BLaER1 treated with 17β-estradiol and CSF1 and Interleukin-3, amounts not matched to agents 10 nM and 100 nM (cell line): Measurements from ENCODE around the gene DNAH3.

Experiments used
- H3K27ac ChIP-seq, 11 experiments: shearing (Covaris generic); formaldehyde crosslinking; 2 replicates each; pipeline ENCODE4 v1.8.1; 2022
- H3K27me3 ChIP-seq, 11 experiments: shearing (Covaris generic); formaldehyde crosslinking; 2 replicates each; pipeline ENCODE4 v1.8.1; 2022
- H3K36me3 ChIP-seq, 11 experiments: shearing (Covaris generic); formaldehyde crosslinking; 2 replicates each; pipeline ENCODE4 v1.8.1; 2022
- H3K4me1 ChIP-seq, 10 experiments: shearing (Covaris generic); formaldehyde crosslinking; 2 replicates each; pipeline ENCODE4 v1.8.1; 2022
- H3K4me2 ChIP-seq, 11 experiments: shearing (Covaris generic); formaldehyde crosslinking; 2 replicates each; pipeline ENCODE4 v1.8.1; 2022
- H3K4me3 ChIP-seq, 10 experiments: shearing (Covaris generic); formaldehyde crosslinking; 2 replicates each; pipeline ENCODE4 v1.8.1; 2022
- H3K9ac ChIP-seq, 11 experiments: shearing (Covaris generic); formaldehyde crosslinking; 2 replicates each; pipeline ENCODE4 v1.8.1; 2022
- H3K9me3 ChIP-seq, 11 experiments: shearing (Covaris generic); formaldehyde crosslinking; replicated peaks in 1 of 11; 2 replicates each; pipeline ENCODE4 v1.8.1; 2022
- H4K20me1 ChIP-seq, 11 experiments: shearing (Covaris generic); formaldehyde crosslinking; 2 replicates each; pipeline ENCODE4 v1.8.1; 2022
- Cebpa-rat ChIP-seq, 11 experiments: shearing (Covaris generic); IDR thresholded peaks; 2 replicates each; pipeline ENCODE4 v1.8.1; 2022

DNAH3 gene

GRCh38 chr16:20928774-20929411 lies 221.8 kb downstream of the DNAH3 start:
- Histone ChIP-seq H3K4me2 (no peak overlapping the region), H4K20me1 (no peaks in the 10 kb centered on the region; a peak in 1 of 22 replicates), H3K9me3 (no peaks in the 10 kb centered on the region), H3K27ac (no peak overlapping the region), H3K27me3 (no peaks in the 10 kb centered on the region), H3K9ac (no peak overlapping the region), H3K36me3 (peaks cover 4 to 25% (median 21%) of the 10 kb centered on the region in 11 experiments; a peak in 20 of 22 replicates), H3K4me1 (no peaks in the 10 kb centered on the region), H3K4me3 (no peak overlapping the region)
- no peak for TF ChIP-seq Cebpa-rat (IDR thresholded peaks at IDR 0.05)

DNA sequence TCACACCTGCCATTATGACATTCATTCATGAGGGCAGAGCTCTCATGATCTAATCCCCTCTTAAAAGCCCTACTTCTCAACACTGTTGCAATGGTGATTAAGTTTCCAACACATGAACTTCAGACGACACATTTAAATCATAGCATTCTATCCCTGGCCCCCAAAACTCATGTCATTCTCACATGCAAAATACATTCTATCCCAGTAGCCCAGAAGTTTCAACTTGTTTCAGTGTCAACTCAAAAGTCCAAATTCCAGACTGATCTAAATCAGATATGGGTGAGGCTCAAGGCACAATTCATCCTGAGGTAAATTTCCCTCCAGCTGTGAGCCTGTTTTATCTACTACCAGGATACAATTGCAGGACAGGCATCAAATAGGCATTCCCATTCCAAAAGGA lies 224.9 kb downstream of the DNAH3 start:
- Histone ChIP-seq H3K9ac (no peak overlapping the region), H3K4me2 (no peak overlapping the region), H3K27me3 (no peaks in the 10 kb centered on the region), H3K9me3 (no peaks in the 10 kb centered on the region), H3K27ac (no peak overlapping the region), H3K4me3 (no peak overlapping the region), H4K20me1 (no peaks in the 10 kb centered on the region; a peak in 1 of 22 replicates), H3K4me1 (peaks cover 0 to 15% (median 0%) of the 10 kb centered on the region in 10 experiments; a peak in 8 of 20 replicates), H3K36me3 (peaks cover 11 to 55% (median 43%) of the 10 kb centered on the region in 11 experiments; a peak in 21 of 22 replicates)
- no peak for TF ChIP-seq Cebpa-rat (IDR thresholded peaks at IDR 0.05)

- no peak for TF ChIP-seq Cebpa-rat (IDR thresholded peaks at IDR 0.05)
- Histone ChIP-seq H4K20me1 (no peaks in the 10 kb centered on the region), H3K4me1 (peaks cover 1 to 22% (median 2%) of the 10 kb centered on the region in 10 experiments; a peak in 18 of 20 replicates), H3K27ac (no peak overlapping the region), H3K9ac (no peak overlapping the region), H3K4me2 (no peak overlapping the region), H3K36me3 (peaks cover 12 to 71% (median 56%) of the 10 kb centered on the region in 11 experiments; a peak in 21 of 22 replicates), H3K9me3 (no peaks in the 10 kb centered on the region), H3K27me3 (no peaks in the 10 kb centered on the region), H3K4me3 (no peak overlapping the region)
These were observed 226.8 kb downstream of the DNAH3 start for GRCh38 chr16:20923876-20924275.

DNA sequence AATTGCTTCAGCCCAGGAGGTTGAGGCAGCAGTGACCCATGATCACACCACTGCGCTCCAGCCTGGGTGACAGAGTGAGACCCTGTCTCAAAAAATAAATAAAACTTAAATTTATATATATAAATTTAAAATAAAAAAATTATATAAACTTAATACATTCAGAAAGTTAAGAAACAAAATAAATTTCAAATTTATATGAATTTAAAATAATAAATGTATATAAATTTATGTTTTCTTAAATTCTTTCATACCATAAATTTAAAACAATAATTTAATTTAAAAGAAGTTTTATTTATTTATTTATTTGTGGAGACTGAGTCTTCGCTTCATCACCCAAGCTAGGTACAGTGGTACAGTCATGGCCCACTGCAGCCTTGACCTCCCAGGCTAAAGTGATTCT lies 229.8 kb downstream of the DNAH3 start:
- Histone ChIP-seq H4K20me1 (no peaks in the 10 kb centered on the region), H3K9me3 (peaks cover 0 to 8% (median 2%) of the 10 kb centered on the region in 11 experiments; a peak in 5 of 22 replicates), H3K9ac (no peak overlapping the region), H3K4me3 (no peak overlapping the region), H3K27me3 (no peaks in the 10 kb centered on the region), H3K4me1 (peaks cover 32 to 53% (median 32%) of the 10 kb centered on the region in 10 experiments), H3K4me2 (no peak overlapping the region), H3K36me3 (peaks cover 12 to 88% (median 70%) of the 10 kb centered on the region in 11 experiments; a peak in 21 of 22 replicates), H3K27ac (no peak overlapping the region)
- no peak for TF ChIP-seq Cebpa-rat (IDR thresholded peaks at IDR 0.05)

DNA sequence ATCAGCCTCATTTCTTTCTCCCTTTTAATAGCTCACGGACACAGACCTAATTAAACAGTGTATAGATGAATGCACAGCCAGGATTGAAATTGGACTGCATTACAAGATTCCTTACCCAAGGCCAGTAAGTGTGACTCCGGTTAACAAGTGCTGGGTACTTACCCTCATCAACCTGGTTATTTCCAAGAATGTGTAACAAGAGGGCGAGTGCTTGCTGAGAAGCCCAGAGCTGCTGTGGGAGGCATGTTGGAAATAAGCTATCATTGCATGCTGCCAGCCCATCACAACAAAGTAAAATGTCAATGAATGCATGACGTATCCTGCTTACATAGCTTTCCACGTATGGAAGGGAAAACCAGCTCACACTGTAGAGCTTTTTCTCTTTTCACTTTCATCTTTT lies 230.6 kb downstream of the DNAH3 start:
- Histone ChIP-seq H3K4me2 (no peak overlapping the region), H3K9ac (no peak overlapping the region), H3K36me3 (peaks cover 12 to 88% (median 68%) of the 10 kb centered on the region in 11 experiments; a peak in 21 of 22 replicates), H4K20me1 (no peaks in the 10 kb centered on the region), H3K27ac (no peak overlapping the region), H3K9me3 (peaks cover 0 to 13% (median 8%) of the 10 kb centered on the region in 11 experiments; a peak in 9 of 22 replicates), H3K4me3 (no peak overlapping the region), H3K27me3 (no peaks in the 10 kb centered on the region), H3K4me1 (peaks cover 36 to 59% (median 39%) of the 10 kb centered on the region in 10 experiments)
- TF ChIP-seq Cebpa-rat (IDR thresholded peaks at IDR 0.05): no peak

DNA sequence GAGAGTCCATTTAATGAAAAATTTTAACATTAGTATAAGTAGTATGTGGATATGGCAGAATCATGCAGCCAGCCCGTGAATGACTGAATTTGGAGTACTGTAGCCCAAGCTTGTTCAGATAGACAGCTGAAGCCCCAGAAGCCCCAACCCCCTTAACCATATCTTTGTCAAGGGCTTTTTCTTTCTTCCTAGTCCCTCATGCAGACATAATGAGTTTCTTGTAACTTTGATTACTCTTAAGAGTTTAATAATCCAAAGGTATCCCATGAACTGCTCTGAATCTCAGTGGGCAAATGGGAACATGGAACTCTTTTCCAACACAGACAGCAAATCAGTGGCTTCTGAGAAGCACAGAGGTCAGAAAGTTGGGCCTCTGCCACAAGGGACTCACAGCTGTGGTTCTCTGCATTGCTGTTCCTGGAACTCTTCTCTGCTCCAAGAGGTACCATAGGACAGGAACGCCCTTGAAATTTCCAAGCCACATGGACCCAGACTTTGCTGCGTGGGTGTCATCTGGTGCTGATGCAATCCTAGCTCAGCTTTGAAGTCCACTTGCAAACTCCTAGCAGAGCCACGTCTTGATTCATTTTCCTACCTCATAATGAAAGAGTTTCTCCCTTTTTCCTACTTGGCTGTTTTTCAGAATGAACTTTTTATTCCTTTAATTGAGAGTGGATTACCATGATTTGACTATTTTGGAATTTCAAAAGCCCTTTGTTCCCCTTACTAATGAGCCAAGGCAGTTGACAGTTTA lies 232.0 kb downstream of the DNAH3 start:
- H3K4me1 ChIP-seq: peaks cover 44 to 73% (median 52%) of the 10 kb centered on the region in 10 experiments

GRCh38 chr16:20916942-20917341 lies 233.7 kb downstream of the DNAH3 start:
- Histone ChIP-seq H3K4me2 (peak overlapping the region; percentile 50 to 79 (median 66)), H3K27ac (peak overlapping the region in 7 of 11 experiments; percentile 19 to 63 (median 44); a peak in 10 of 22 replicates)
- TF ChIP-seq Cebpa-rat (IDR thresholded peaks at IDR 0.05): no peak

More for the DNA sequence above, 232.0 kb downstream of the DNAH3 start:
- no peak for TF ChIP-seq Cebpa-rat (IDR thresholded peaks at IDR 0.05)
- Histone ChIP-seq H3K27ac (peak overlapping the region in 4 of 11 experiments; percentile 10 to 41 (median 18); a peak in 2 of 22 replicates), H4K20me1 (no peaks in the 10 kb centered on the region), H3K4me3 (no peak overlapping the region), H3K9ac (no peak overlapping the region), H3K9me3 (peaks cover 0 to 21% (median 10%) of the 10 kb centered on the region in 11 experiments; a peak in 10 of 22 replicates), H3K36me3 (peaks cover 3 to 79% (median 54%) of the 10 kb centered on the region in 11 experiments; a peak in 21 of 22 replicates), H3K4me2 (peak overlapping the region; percentile 32 to 79 (median 67); a peak in 18 of 22 replicates), H3K27me3 (no peaks in the 10 kb centered on the region)

DNA sequence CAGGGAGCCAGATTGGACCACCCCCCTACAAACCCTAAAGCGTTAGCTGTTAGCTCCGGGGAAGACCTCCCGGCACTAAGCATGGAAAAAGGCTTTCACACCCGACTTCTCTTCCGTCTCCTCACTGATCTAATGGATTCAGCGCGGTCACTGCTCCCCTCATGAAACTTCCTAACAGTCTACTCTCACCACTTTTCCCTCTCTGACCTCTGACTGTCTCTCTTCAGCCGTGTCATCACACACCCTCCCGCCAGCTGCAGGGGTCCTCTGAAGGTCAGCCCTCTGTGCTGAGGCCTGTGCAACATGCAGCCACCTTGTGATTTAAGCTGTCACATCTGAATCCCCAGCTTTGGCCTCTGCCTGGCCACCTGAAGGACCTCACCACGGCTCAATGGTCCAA lies 234.4 kb downstream of the DNAH3 start:
- peaks cover 0 to 55% (median 35%) of the 10 kb centered on the region in 11 experiments; a peak in 20 of 22 replicates for H3K36me3 ChIP-seq
- no peaks in the 10 kb centered on the region for H4K20me1 ChIP-seq
- H3K9me3 ChIP-seq: peaks cover 0 to 21% (median 10%) of the 10 kb centered on the region in 11 experiments; a peak in 10 of 22 replicates
- no peaks in the 10 kb centered on the region for H3K27me3 ChIP-seq
- TF ChIP-seq Cebpa-rat (IDR thresholded peaks at IDR 0.05): no peak
- peak overlapping the region in 3 of 11 experiments; percentile 1 to 26 (median 12); a peak in 2 of 22 replicates for H3K9ac ChIP-seq
- peak overlapping the region in 9 of 11 experiments; percentile 5 to 63 (median 44); a peak in 15 of 22 replicates for H3K27ac ChIP-seq
- H3K4me1 ChIP-seq: peaks cover 49 to 84% (median 74%) of the 10 kb centered on the region in 10 experiments
- peak overlapping the region; percentile 50 to 79 (median 66); a peak in 21 of 22 replicates for H3K4me2 ChIP-seq
- no peak overlapping the region for H3K4me3 ChIP-seq

More at GRCh38 chr16:20916942-20917341, 233.7 kb downstream of the DNAH3 start:
- Histone ChIP-seq H3K4me3 (no peak overlapping the region), H4K20me1 (no peaks in the 10 kb centered on the region), H3K9ac (peak overlapping the region in 3 of 11 experiments; percentile 5 to 26 (median 12); a peak in 1 of 22 replicates), H3K27me3 (no peaks in the 10 kb centered on the region), H3K4me1 (peaks cover 44 to 78% (median 68%) of the 10 kb centered on the region in 10 experiments), H3K36me3 (peaks cover 0 to 62% (median 41%) of the 10 kb centered on the region in 11 experiments; a peak in 20 of 22 replicates), H3K9me3 (peaks cover 0 to 21% (median 10%) of the 10 kb centered on the region in 11 experiments; a peak in 10 of 22 replicates)
